HCT116 (cell line): ENCODE results near the gene IGF2R. TPM values are rescaled to one million over a fixed set of nuclear protein-coding genes. Genes with fewer than 3 reads are reported as not detected.

Source experiments
- ATAC-seq: fragments of 200-7000 bp; cut with Tn5 transposase; 2 replicates; pipeline ENCODE4 v1.9.1; 2020; ENCODE audit warnings: mild to moderate bottlenecking, moderate library complexity
- BruUV-seq: library from RNA; stranded (reverse); fragments of 400-500 nt; replicated peaks from 2 replicates; lab custom pipeline; 2021; lab: Mats Ljungman, UMichigan
- CTCF ChIA-PET: fragments of 300-600 bp; sonication (Branson Sonifier 250); formaldehyde crosslinking; loops from one replicate; lab custom pipeline; 2021; ENCODE audit warnings: antibody characterized with exemption; lab: Charles Lee
- POLR2A ChIA-PET: fragments of 300-600, 350-600 bp; sonication (Branson Sonifier 250); formaldehyde crosslinking; loops from one replicate; lab custom pipeline; 2021; ENCODE audit warnings: antibody characterized with exemption; lab: Charles Lee
- RAD21 ChIA-PET, 2 experiments: fragments of 300-600 bp; sonication (Branson Sonifier 250); formaldehyde crosslinking; loops; one replicate each; lab custom pipeline; 2023; ENCODE audit warnings: low total read pairs in 2 of 2; ENCODE audit not compliant: uncharacterized antibody in 2 of 2, unreplicated experiment in 2 of 2, low non-redundant PET in 1 of 2; lab: Charles Lee
- DNase-seq: peaks from one replicate; pipeline ENCODE4 v3.0.0-alpha.2; 2010; ENCODE audit warnings: low read depth, low spot score
- H2AFZ ChIP-seq: fragments of 200-600 bp; shearing (Covaris generic), sonication (generic); 2 replicates; pipeline ENCODE4 v1.6.1; 2017; ENCODE audit warnings: low read depth, mixed run types, mixed read lengths, antibody characterized with exemption, low read length; ENCODE audit not compliant: poor library complexity, severe bottlenecking
- H3K27ac ChIP-seq: 2 replicates; pipeline ENCODE4 v1.5.1; 2012; ENCODE audit warnings: low read depth, low read length
- H3K27me3 ChIP-seq: fragments of 200-600 bp; sonication (generic); 2 replicates; pipeline ENCODE4 v1.6.1; 2016; ENCODE audit warnings: mixed run types, low read length, mixed read lengths; ENCODE audit not compliant: insufficient read depth
- H3K36me3 ChIP-seq, 2 experiments: fragments of 200-500 bp in 1 of 2; fragments of 200-600 bp in 1 of 2; sonication (Bioruptor generic) in 1 of 2; sonication (generic) in 1 of 2; 2 replicates each; pipeline versions ENCODE4 v1.5.1 to v1.6.1; 2014 to 2016; ENCODE audit warnings: low read length in 2 of 2, inconsistent platforms in 1 of 2, mixed read lengths in 1 of 2, mixed run types in 1 of 2; ENCODE audit not compliant: insufficient read depth in 2 of 2, control insufficient read depth in 1 of 2
- H3K4me1 ChIP-seq, 2 experiments: fragments of 200-600 bp in 1 of 2; sonication (generic) in 1 of 2; 2 replicates each; pipeline versions ENCODE4 v1.5.1 to v1.6.1; 2012 to 2017; ENCODE audit warnings: low read length in 2 of 2, inconsistent platforms in 1 of 2, mild to moderate bottlenecking in 1 of 2, mixed read lengths in 1 of 2, mixed run types in 1 of 2, moderate library complexity in 1 of 2; ENCODE audit not compliant: insufficient read depth in 2 of 2, control insufficient read depth in 1 of 2
- H3K4me2 ChIP-seq: fragments of 200-600 bp; sonication (generic); 2 replicates; pipeline ENCODE4 v1.6.1; 2017; ENCODE audit warnings: mixed run types, low read length, mixed read lengths
- H3K4me3 ChIP-seq, 2 experiments: fragments of 200-600 bp in 1 of 2; sonication (generic) in 1 of 2; replicated peaks in 1 of 2; 2 replicates each; pipeline ENCODE4 v1.5.1; 2011 to 2016; ENCODE audit warnings: low read length in 2 of 2, control low read depth in 1 of 2, low read depth in 1 of 2, mild to moderate bottlenecking in 1 of 2, mixed read lengths in 1 of 2, mixed run types in 1 of 2
- H3K79me2 ChIP-seq: fragments of 200-600 bp; sonication (generic); 2 replicates; pipeline ENCODE4 v1.6.1; 2017; ENCODE audit warnings: mild to moderate bottlenecking, mixed run types, low read length, moderate library complexity, mixed read lengths; ENCODE audit not compliant: insufficient read depth
- H3K9ac ChIP-seq: fragments of 200-600 bp; sonication (generic); 2 replicates; pipeline ENCODE4 v1.6.1; 2016; ENCODE audit warnings: low read length, mixed read lengths
- H3K9me2 ChIP-seq: fragments of 200-600 bp; sonication (generic), shearing (Covaris generic); 2 replicates; pipeline ENCODE4 v1.6.1; 2017; ENCODE audit warnings: mixed run types, mild to moderate bottlenecking, moderate library complexity; ENCODE audit not compliant: insufficient read depth
- H3K9me3 ChIP-seq, 2 experiments: fragments of 200-500 bp in 1 of 2; fragments of 200-600 bp in 1 of 2; sonication (Bioruptor generic) in 1 of 2; sonication (generic) in 1 of 2; 2 replicates each; pipeline ENCODE4 v1.6.1; 2014 to 2017; ENCODE audit warnings: low read length in 2 of 2, mixed read lengths in 2 of 2, inconsistent platforms in 1 of 2, low read depth in 1 of 2, mild to moderate bottlenecking in 1 of 2, mixed run types in 1 of 2, moderate library complexity in 1 of 2; ENCODE audit not compliant: control insufficient read depth in 1 of 2, insufficient read depth in 1 of 2
- H4K20me1 ChIP-seq: fragments of 200-600 bp; sonication (generic), shearing (Covaris generic); 2 replicates; pipeline ENCODE4 v1.6.1; 2017; ENCODE audit warnings: mixed run types, mild to moderate bottlenecking, moderate library complexity; ENCODE audit not compliant: insufficient read depth
- CBX3 ChIP-seq: IDR thresholded peaks from 2 replicates; pipeline ENCODE4 v1.6.1; 2012; ENCODE audit warnings: low read depth
- EZH2 ChIP-seq: fragments of 200-600 bp; sonication (generic); IDR thresholded peaks from 2 replicates; pipeline ENCODE4 v1.6.1; 2017; ENCODE audit warnings: antibody characterized with exemption, mixed run types
- JUND ChIP-seq: IDR thresholded peaks from 2 replicates; pipeline ENCODE4 v1.6.1; 2012
- RAD21 ChIP-seq: IDR thresholded peaks from 2 replicates; pipeline ENCODE4 v1.6.1; 2012; ENCODE audit warnings: low read depth, mild to moderate bottlenecking
- SIN3A ChIP-seq: IDR thresholded peaks from 2 replicates; pipeline ENCODE4 v1.6.1; 2012; ENCODE audit warnings: low read depth
- SP1 ChIP-seq: IDR thresholded peaks from 2 replicates; pipeline ENCODE4 v1.6.1; 2012; ENCODE audit warnings: low read depth
- SRF ChIP-seq: IDR thresholded peaks from 2 replicates; pipeline ENCODE4 v1.6.1; 2012; ENCODE audit warnings: low read depth
- ZNF274 ChIP-seq: fragments of 200-500 bp; sonication (Bioruptor generic); IDR thresholded peaks from 2 replicates; pipeline ENCODE4 v1.6.1; 2014; ENCODE audit warnings: mild to moderate bottlenecking, low read depth, low read length, inconsistent platforms
- intact Hi-C: fragments of 100-400 bp; cut with micrococcal nuclease; formaldehyde crosslinking; loops from 2 replicates; pipeline ENCODE4 v1.10.0; 2022
- total RNA-seq: library from RNA; stranded (reverse); gene quantifications from one replicate; pipeline ENCODE4 v1.2.1, GENCODE V29; 2021; ENCODE audit not compliant: unreplicated experiment
- TF ChIP-seq, protein P1 (sequence below): IDR thresholded peaks from 2 replicates; pipeline ENCODE4 v1.6.1; 2012
- TF ChIP-seq, protein P2 (sequence below): IDR thresholded peaks from 2 replicates; pipeline ENCODE4 v1.6.1; 2012; ENCODE audit warnings: low read depth
- TF ChIP-seq, protein P3 (sequence below), 3 experiments: fragments of 200-600 bp in 1 of 3; sonication (generic) in 1 of 3; IDR thresholded peaks in 2 of 3; conservative IDR thresholded peaks in 1 of 3; 2 replicates each; pipeline ENCODE4 v1.5.1; 2012 to 2017; ENCODE audit warnings: low read depth in 2 of 3, low read length in 2 of 3, antibody characterized with exemption in 1 of 3, borderline replicate concordance in 1 of 3, control low read depth in 1 of 3, mild to moderate bottlenecking in 1 of 3, mixed read lengths in 1 of 3, mixed run types in 1 of 3, moderate library complexity in 1 of 3; ENCODE audit not compliant: insufficient read depth in 1 of 3

IGF2R gene
- total RNA-seq, 1 experiment from 2014 or later = 37.0 TPM

DNA sequence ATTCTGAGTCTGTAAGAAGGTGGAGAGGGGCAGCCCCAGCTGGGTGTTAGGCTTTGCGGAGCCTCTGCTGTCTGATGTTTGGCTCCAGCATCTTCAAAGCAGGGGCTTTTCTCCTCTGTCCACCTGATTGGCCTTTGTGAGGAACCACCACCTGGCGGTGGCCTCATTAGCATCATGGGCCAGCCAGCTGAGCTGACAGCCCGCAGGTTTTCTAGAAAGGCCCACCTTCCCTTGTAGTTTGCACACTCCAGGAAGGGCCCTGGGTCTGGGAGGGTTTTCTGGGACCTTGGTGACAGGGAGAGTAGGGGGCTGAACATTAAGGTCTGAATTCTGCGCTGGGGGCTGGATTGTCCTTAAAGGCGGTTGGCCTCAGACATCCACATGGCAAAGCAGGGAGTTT, 11.6 kb downstream of the IGF2R start:
- Histone ChIP-seq H3K4me1 (peaks cover 0 to 9% of the 10 kb centered on the region in 2 experiments; a peak in 1 of 4 replicates), H3K27me3 (no peaks in the 10 kb centered on the region), H3K9me3 (no peaks in the 10 kb centered on the region), H3K4me2 (no peak overlapping the region), H3K36me3 (no peaks in the 10 kb centered on the region), H3K27ac (no peak overlapping the region), H3K9ac (no peak overlapping the region), H4K20me1 (no peaks in the 10 kb centered on the region), H3K4me3 (no peak overlapping the region), H3K79me2 (peaks cover 74% of the 10 kb centered on the region), H3K9me2 (no peaks in the 10 kb centered on the region), H2AFZ (no peak overlapping the region)
- no peak for TF ChIP-seq CBX3
- no peak for TF ChIP-seq SRF
- TF ChIP-seq, protein P1, sequence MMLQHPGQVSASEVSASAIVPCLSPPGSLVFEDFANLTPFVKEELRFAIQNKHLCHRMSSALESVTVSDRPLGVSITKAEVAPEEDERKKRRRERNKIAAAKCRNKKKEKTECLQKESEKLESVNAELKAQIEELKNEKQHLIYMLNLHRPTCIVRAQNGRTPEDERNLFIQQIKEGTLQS = no peak
- TF ChIP-seq, protein P2, sequence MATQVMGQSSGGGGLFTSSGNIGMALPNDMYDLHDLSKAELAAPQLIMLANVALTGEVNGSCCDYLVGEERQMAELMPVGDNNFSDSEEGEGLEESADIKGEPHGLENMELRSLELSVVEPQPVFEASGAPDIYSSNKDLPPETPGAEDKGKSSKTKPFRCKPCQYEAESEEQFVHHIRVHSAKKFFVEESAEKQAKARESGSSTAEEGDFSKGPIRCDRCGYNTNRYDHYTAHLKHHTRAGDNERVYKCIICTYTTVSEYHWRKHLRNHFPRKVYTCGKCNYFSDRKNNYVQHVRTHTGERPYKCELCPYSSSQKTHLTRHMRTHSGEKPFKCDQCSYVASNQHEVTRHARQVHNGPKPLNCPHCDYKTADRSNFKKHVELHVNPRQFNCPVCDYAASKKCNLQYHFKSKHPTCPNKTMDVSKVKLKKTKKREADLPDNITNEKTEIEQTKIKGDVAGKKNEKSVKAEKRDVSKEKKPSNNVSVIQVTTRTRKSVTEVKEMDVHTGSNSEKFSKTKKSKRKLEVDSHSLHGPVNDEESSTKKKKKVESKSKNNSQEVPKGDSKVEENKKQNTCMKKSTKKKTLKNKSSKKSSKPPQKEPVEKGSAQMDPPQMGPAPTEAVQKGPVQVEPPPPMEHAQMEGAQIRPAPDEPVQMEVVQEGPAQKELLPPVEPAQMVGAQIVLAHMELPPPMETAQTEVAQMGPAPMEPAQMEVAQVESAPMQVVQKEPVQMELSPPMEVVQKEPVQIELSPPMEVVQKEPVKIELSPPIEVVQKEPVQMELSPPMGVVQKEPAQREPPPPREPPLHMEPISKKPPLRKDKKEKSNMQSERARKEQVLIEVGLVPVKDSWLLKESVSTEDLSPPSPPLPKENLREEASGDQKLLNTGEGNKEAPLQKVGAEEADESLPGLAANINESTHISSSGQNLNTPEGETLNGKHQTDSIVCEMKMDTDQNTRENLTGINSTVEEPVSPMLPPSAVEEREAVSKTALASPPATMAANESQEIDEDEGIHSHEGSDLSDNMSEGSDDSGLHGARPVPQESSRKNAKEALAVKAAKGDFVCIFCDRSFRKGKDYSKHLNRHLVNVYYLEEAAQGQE = no peak
- no peak for TF ChIP-seq SP1
- TF ChIP-seq ZNF274 = no peak
- no TSS peak for BruUV-seq
- ChIA-PET RAD21 (interaction anchor here in 1 of 2 experiments (0.6 kb wide), 1 partner anchor 97 kb away, joined by 4 read pairs; no protein-coding TSS in a partner anchor), POLR2A (no interaction called here), CTCF (no interaction called here)
- ATAC-seq (no peak), DNase-seq (no peak)
- intact Hi-C loops = no loop called here

DNA sequence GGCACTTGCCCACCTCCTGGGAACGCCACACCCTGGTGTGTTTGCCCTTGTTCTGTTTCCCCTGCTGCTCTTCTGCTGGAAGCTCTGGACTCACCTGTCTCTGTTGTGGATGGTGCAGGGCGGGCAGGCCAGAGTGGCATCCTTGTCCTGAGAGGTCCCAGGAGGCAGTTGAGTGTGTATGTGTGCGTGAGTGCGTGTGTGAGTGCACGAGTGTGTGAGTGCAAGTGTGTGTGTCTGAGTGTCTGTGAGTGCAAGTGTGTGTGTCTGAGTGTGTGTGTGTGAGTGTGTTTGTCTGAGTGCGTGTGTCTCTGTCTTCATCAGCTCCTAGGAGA, 12.2 kb downstream of the IGF2R start:
- Histone ChIP-seq H3K36me3 (no peaks in the 10 kb centered on the region), H3K9ac (no peak overlapping the region), H3K79me2 (peaks cover 75% of the 10 kb centered on the region), H3K4me3 (no peak overlapping the region), H3K27me3 (no peaks in the 10 kb centered on the region), H3K27ac (no peak overlapping the region), H3K9me2 (no peaks in the 10 kb centered on the region), H2AFZ (no peak overlapping the region), H4K20me1 (no peaks in the 10 kb centered on the region), H3K9me3 (no peaks in the 10 kb centered on the region), H3K4me2 (no peak overlapping the region), H3K4me1 (peaks cover 0 to 9% of the 10 kb centered on the region in 2 experiments; a peak in 1 of 4 replicates)
- ChIA-PET POLR2A (no interaction called here), RAD21 (no interaction called here), CTCF (no interaction called here)
- no TSS peak for BruUV-seq
- no peak for ATAC-seq
- intact Hi-C loops = no loop called here
- DNase-seq = no peak
- TF ChIP-seq, protein P3, sequence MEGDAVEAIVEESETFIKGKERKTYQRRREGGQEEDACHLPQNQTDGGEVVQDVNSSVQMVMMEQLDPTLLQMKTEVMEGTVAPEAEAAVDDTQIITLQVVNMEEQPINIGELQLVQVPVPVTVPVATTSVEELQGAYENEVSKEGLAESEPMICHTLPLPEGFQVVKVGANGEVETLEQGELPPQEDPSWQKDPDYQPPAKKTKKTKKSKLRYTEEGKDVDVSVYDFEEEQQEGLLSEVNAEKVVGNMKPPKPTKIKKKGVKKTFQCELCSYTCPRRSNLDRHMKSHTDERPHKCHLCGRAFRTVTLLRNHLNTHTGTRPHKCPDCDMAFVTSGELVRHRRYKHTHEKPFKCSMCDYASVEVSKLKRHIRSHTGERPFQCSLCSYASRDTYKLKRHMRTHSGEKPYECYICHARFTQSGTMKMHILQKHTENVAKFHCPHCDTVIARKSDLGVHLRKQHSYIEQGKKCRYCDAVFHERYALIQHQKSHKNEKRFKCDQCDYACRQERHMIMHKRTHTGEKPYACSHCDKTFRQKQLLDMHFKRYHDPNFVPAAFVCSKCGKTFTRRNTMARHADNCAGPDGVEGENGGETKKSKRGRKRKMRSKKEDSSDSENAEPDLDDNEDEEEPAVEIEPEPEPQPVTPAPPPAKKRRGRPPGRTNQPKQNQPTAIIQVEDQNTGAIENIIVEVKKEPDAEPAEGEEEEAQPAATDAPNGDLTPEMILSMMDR (IDR thresholded peaks at IDR 0.05 in 2 of 3, conservative IDR thresholded peaks at IDR 0.05 in 1 of 3; ENCODE audit: borderline replicate concordance in 1 of 3, insufficient read depth in 1 of 3, low read depth in 2 of 3, low read length in 2 of 3) = no peak
- TF ChIP-seq EZH2 (no peak), JUND (no peak), SIN3A (no peak), RAD21 (no peak)
- TF ChIP-seq, protein P2 = no peak
